Upper lobe of right lung (tissue), 1 donor: Measurements from ENCODE around the gene CAPZA2. TPM values are rescaled to one million over a fixed set of nuclear protein-coding genes. Genes with fewer than 3 reads are reported as not detected.
"Not testable (repeated sequence)": the region's sequence is repeated elsewhere in the genome, so short reads cannot be mapped to it uniquely, and the experiment has no call there.

Experiments
- ATAC-seq: fragments of 200-7000 bp; cut with Tn5 transposase; one replicate; pipeline ENCODE4 v1.9.1; 2020; ENCODE audit warnings: mild to moderate bottlenecking, moderate library complexity
- DNase-seq: peaks from one replicate; pipeline ENCODE4 v3.0.0-alpha.2; 2020
- H3K27ac ChIP-seq: fragments of 200-600 bp; one replicate; pipeline ENCODE4 v1.8.0; 2022
- H3K27me3 ChIP-seq: fragments of 200-600 bp; one replicate; pipeline ENCODE4 v1.8.0; 2022; ENCODE audit warnings: mild to moderate bottlenecking
- H3K36me3 ChIP-seq: fragments of 200-600 bp; one replicate; pipeline ENCODE4 v1.8.0; 2022
- H3K4me1 ChIP-seq: fragments of 200-600 bp; one replicate; pipeline ENCODE4 v1.8.0; 2022
- H3K4me3 ChIP-seq: fragments of 200-600 bp; one replicate; pipeline ENCODE4 v1.8.0; 2022; ENCODE audit warnings: mild to moderate bottlenecking
- H3K9me3 ChIP-seq: fragments of 200-600 bp; one replicate; pipeline ENCODE4 v1.8.0; 2022
- CTCF ChIP-seq: fragments of 200-600 bp; IDR thresholded peaks from one replicate; pipeline ENCODE4 v1.8.0; 2022; ENCODE audit warnings: antibody characterized with exemption
- intact Hi-C: fragments of 100-400 bp; cut with DNase I; formaldehyde crosslinking; loops from one replicate; pipeline ENCODE4 v1.11.0; 2022
- total RNA-seq: library from RNA; stranded (reverse); fragmentation: NEBNext Ultra II Directional; extraction: Animal tissue kit (Norgen Biotek cat#: 25700); gene quantifications from one replicate; pipeline ENCODE4 v1.2.1, GENCODE V29; 2021
- donor health status: DM: no; HTN: yes; CAD: no; lungs with severe emphysema.

The CAPZA2 gene
- total RNA-seq, 1 donor from 2014 or later, result 249 TPM

GRCh38 chr7:116956477-116956804 is 94.1 kb downstream of the CAPZA2 start:
- no peak overlapping the region for H3K4me3 ChIP-seq
- no peak for TF ChIP-seq CTCF
- H3K36me3 ChIP-seq, result no peaks in the 10 kb centered on the region
- DNase-seq (no peak), ATAC-seq (no peak)
- H3K4me1 ChIP-seq, result peaks cover 29% of the 10 kb centered on the region
- H3K27me3 ChIP-seq, result no peaks in the 10 kb centered on the region
- intact Hi-C loops, result no loop called here
- no peaks in the 10 kb centered on the region for H3K9me3 ChIP-seq
- H3K27ac ChIP-seq, result peak overlapping the region; percentile 15

- Histone ChIP-seq H3K4me1 (peaks cover 20% of the 10 kb centered on the region), H3K4me3 (no peak overlapping the region), H3K36me3 (no peaks in the 10 kb centered on the region), H3K27ac (no peak overlapping the region), H3K9me3 (no peaks in the 10 kb centered on the region), H3K27me3 (no peaks in the 10 kb centered on the region)
- ATAC-seq (no peak), DNase-seq (no peak)
- TF ChIP-seq CTCF, result no peak
- intact Hi-C loops, result no loop called here
Observed at GRCh38 chr7:116957874-116958273, 95.5 kb downstream of the CAPZA2 start.

GRCh38 chr7:116961966-116962673 is 99.7 kb downstream of the CAPZA2 start:
- H3K4me3 ChIP-seq, H3K9me3 ChIP-seq, intact Hi-C loops, H3K4me1 ChIP-seq, H3K36me3 ChIP-seq, DNase-seq, H3K27ac ChIP-seq, ATAC-seq, H3K27me3 ChIP-seq: not testable (repeated sequence)

- TF ChIP-seq CTCF, result no peak
- intact Hi-C loops, result no loop called here
Observed at GRCh38 chr7:116963234-116963633, 100.8 kb downstream of the CAPZA2 start.

GRCh38 chr7:116966601-116967000 is 104.2 kb downstream of the CAPZA2 start:
- intact Hi-C loops, result no loop called here
- no peak overlapping the region for H3K27ac ChIP-seq
- DNase-seq (no peak), ATAC-seq (no peak)
- TF ChIP-seq CTCF, result no peak
- H3K36me3 ChIP-seq, result no peaks in the 10 kb centered on the region
- H3K9me3 ChIP-seq, result no peaks in the 10 kb centered on the region
- no peaks in the 10 kb centered on the region for H3K27me3 ChIP-seq
- H3K4me3 ChIP-seq, result no peak overlapping the region
- peaks cover 13% of the 10 kb centered on the region for H3K4me1 ChIP-seq

More at GRCh38 chr7:116963234-116963633, 100.8 kb downstream of the CAPZA2 start:
- no peaks in the 10 kb centered on the region for H3K27me3 ChIP-seq
- H3K4me3 ChIP-seq, result no peak overlapping the region
- H3K9me3 ChIP-seq, result no peaks in the 10 kb centered on the region
- no peaks in the 10 kb centered on the region for H3K36me3 ChIP-seq
- DNase-seq (no peak), ATAC-seq (no peak)
- no peaks in the 10 kb centered on the region for H3K4me1 ChIP-seq
- no peak overlapping the region for H3K27ac ChIP-seq

GRCh38 chr7:116967254-116967922 is 105.0 kb downstream of the CAPZA2 start:
- Histone ChIP-seq H3K9me3 (no peaks in the 10 kb centered on the region), H3K27ac (no peak overlapping the region), H3K4me1 (peaks cover 13% of the 10 kb centered on the region), H3K4me3 (no peak overlapping the region), H3K36me3 (no peaks in the 10 kb centered on the region), H3K27me3 (no peaks in the 10 kb centered on the region)
- DNase-seq (no peak), ATAC-seq (no peak)
- TF ChIP-seq CTCF, result no peak
- intact Hi-C loops, result no loop called here
